ENCODE results near the gene RNASE11. TPM values are rescaled to one million over a fixed set of nuclear protein-coding genes. Genes with fewer than 3 reads are reported as not detected.

RNASE11 gene
- total and polyA plus RNA-seq, 2 of the 4 experiments (the other 2 are of a cell fraction) = not detected

- no peak overlapping the region for H3K56ac ChIP-seq (ENCODE audit: extremely low read depth, insufficient read depth, low read length)
- no peaks in the 10 kb centered on the region for H3K9me1 ChIP-seq (ENCODE audit: insufficient read depth, low read length)
- ChIA-PET CTCF (interaction anchor here (0.6 kb wide), 1 partner anchor 230 kb away, joined by 4 read pairs; no protein-coding TSS in a partner anchor), POLR2A (ENCODE audit: unreplicated experiment) (no interaction called here)
- peaks cover 10% of the 10 kb centered on the region for H3K27me3 ChIP-seq (ENCODE audit: control insufficient read depth, insufficient read depth, low read length)
- H2AK5ac ChIP-seq (ENCODE audit: low read depth, low read length) = no peak overlapping the region
- no peak overlapping the region for H2BK120ac ChIP-seq (ENCODE audit: low read depth, low read length)
- H3K4ac ChIP-seq (ENCODE audit: low read depth, low read length) = no peak overlapping the region
- H3K36me3 ChIP-seq (ENCODE audit: control insufficient read depth, insufficient read depth, low read length) = no peaks in the 10 kb centered on the region
- no peak overlapping the region for H2BK5ac ChIP-seq (ENCODE audit: low read depth, low read length, poor library complexity, severe bottlenecking)
- no peak overlapping the region for H2BK15ac ChIP-seq (ENCODE audit: low read depth, low read length)
- dilution Hi-C loops (cut with HindIII; ENCODE audit: low sequenced_read_pairs, unreplicated experiment) = no loop called here
- WGBS, 2 experiments (ENCODE audit: extremely low coverage in 2 of 2, insufficient read length in 1 of 2) = no CpG with 5 or more reads among the region's 5 CpGs
- H4K8ac ChIP-seq (ENCODE audit: low read depth in 2 of 2, low read length in 2 of 2) = no peak overlapping the region
- no peak overlapping the region for H3K27ac ChIP-seq (ENCODE audit: insufficient read depth, low read length)
- H3K18ac ChIP-seq (ENCODE audit: low read depth, low read length) = no peak overlapping the region
- H4K91ac ChIP-seq (ENCODE audit: insufficient read depth, low read depth, low read length) = no peak overlapping the region
- H4K5ac ChIP-seq (ENCODE audit: low read depth, low read length) = no peak overlapping the region
- no peaks in the 10 kb centered on the region for H3K9me3 ChIP-seq (ENCODE audit: control insufficient read depth, insufficient read depth, low read length)
- DNase-seq (no peak), ATAC-seq (ENCODE audit: low read depth) (no peak)
- no peak overlapping the region for H3K4me2 ChIP-seq (ENCODE audit: low read depth, low read length)
- no peak overlapping the region for H2AK9ac ChIP-seq (replicated peaks; ENCODE audit: low read depth, low read length, poor library complexity)
- no peak overlapping the region for H3K4me3 ChIP-seq (ENCODE audit: insufficient read depth, low read depth, low read length)
- TF ChIP-seq ELK1 (IDR thresholded peaks at IDR 0.05; ENCODE audit: borderline replicate concordance, low read depth, low read length) (no peak), MAZ (IDR thresholded peaks at IDR 0.05; ENCODE audit: borderline replicate concordance, low read depth, low read length) (no peak), RCOR1 (IDR thresholded peaks at IDR 0.05; ENCODE audit: insufficient replicate concordance, low read length) (no peak), CHD1 (IDR thresholded peaks at IDR 0.05; ENCODE audit: low read depth, low read length) (no peak), POLR2A (IDR thresholded peaks at IDR 0.05; ENCODE audit: low read depth, low read length) (no peak), RFX5 (IDR thresholded peaks at IDR 0.05; ENCODE audit: low read depth, low read length) (no peak), MAFK (IDR thresholded peaks at IDR 0.05; ENCODE audit: low read depth, low read length) (no peak), MXI1 (IDR thresholded peaks at IDR 0.05; ENCODE audit: borderline replicate concordance, low read depth, low read length) (no peak), RAD21 (IDR thresholded peaks at IDR 0.05; ENCODE audit: low read length) (no peak), FOS (IDR thresholded peaks at IDR 0.05; ENCODE audit: low read depth, low read length) (no peak), BHLHE40 (IDR thresholded peaks at IDR 0.05; ENCODE audit: low read depth, low read length) (no peak), NFE2L2 (IDR thresholded peaks at IDR 0.05; ENCODE audit: low read depth, low read length) (no peak), CEBPB (IDR thresholded peaks at IDR 0.05; ENCODE audit: low read depth, low read length) (no peak), USF2 (IDR thresholded peaks at IDR 0.05; ENCODE audit: low read depth, low read length) (no peak), CTCF (conservative IDR thresholded peaks at IDR 0.05; ENCODE audit: low read depth, low read length) (no peak), SMC3 (IDR thresholded peaks at IDR 0.05; ENCODE audit: low read depth, low read length) (no peak)
- H3K14ac ChIP-seq (replicated peaks; ENCODE audit: low read depth, low read length) = no peak overlapping the region
- H3K23ac ChIP-seq (ENCODE audit: low read depth, low read length) = no peak overlapping the region
- H3K4me1 ChIP-seq (ENCODE audit: control insufficient read depth, insufficient read depth, low read length) = peaks cover 4% of the 10 kb centered on the region; the same call in 1 of the 2 replicates
- intact Hi-C loops (cut with micrococcal nuclease) = no loop called here
- no TSS peak for BruUV-seq (replicated peaks)
- H2AFZ ChIP-seq (replicated peaks; ENCODE audit: low read length, poor library complexity) = no peak overlapping the region
- H3K9ac ChIP-seq (ENCODE audit: low read depth, low read length) = no peak overlapping the region
- in situ Hi-C loops (cut with MboI; ENCODE audit: low sequenced_read_pairs) = no loop called here
- no peak overlapping the region for H2BK20ac ChIP-seq (ENCODE audit: low read depth, low read length)
- H3K79me1 ChIP-seq (ENCODE audit: low read depth in 1 of 2, low read length in 2 of 2) = no peaks in the 10 kb centered on the region
- H4K20me1 ChIP-seq (ENCODE audit: insufficient read depth, low read length) = peaks cover 6% of the 10 kb centered on the region; the same call in 1 of the 2 replicates
Measured at GRCh38 chr14:20627346-20628027, 39.7 kb upstream of the RNASE11 start.

Data from IMR-90 (cell line).